Cerebellar cortex (tissue), 1 donor: ENCODE data around the gene NDRG3.
A peak's percentile ranks its signal among the peaks of the same experiment; 100 is the strongest.

Source experiments
- DNase-seq: peaks from one replicate; pipeline ENCODE4 v3.0.0-alpha.2; 2015; ENCODE audit warnings: low spot score

The NDRG3 gene

DNA sequence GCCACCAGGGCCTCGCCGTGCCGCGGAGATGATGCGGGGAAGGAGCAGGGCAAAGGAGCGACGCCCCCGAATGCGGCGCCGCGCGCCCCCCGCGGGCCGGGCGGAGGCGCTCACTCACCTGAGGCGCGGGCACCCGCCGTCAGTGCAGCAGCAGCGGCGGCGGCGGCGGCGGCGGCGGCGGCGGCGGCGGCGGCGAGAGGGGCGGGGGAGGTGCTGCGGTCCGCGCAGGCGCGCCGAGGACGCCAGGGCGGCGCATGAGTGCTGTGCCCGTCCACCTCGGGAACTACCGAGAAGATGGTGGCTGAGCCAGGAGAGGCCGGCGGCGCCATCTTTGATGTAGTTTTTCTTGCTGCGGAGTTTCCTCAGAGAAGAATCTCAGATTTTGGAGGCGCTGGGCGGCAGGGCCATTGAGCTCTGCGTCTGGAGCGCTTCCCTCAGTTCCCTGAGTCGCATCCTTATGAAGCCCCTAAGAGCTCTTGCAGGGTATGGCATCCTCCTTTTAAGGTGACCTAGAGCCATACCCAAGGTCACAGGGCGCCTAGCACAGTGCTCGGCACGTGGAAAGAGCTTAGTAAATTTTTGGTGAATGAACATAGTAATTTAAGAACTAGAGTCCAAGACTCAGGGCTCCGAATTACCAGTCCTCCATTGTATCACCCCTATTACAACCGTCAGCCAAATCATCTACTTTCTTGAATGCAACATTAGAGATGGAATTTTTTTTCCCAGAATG lies at the start of gene NDRG3:
Gene NDRG3 (minus strand): TSS at position 164 of the 733 bp plus-strand sequence. CDS start 24,355 bp downstream, outside the sequence.
- peak; percentile 96 for DNase-seq

DNA sequence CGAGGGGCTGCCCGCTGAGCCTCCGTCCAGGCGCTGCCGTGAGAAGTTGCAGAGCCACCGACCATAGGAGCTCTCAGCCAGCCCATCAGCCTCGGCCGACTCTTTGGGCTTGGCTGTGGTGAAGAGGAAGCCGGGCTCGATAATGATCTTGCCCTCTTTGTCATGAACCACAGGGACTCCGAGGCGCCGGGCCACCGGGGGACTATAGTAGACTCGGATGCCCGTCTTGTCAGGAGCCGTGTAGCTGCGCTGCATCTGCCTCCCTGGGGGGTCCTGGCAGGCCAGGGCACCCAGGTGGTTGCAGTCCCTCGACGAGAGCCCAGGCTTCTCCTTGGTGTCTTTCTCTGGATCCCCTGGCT lies 48.2 kb upstream of the NDRG3 start:
- no peak for DNase-seq

GRCh38 chr20:36793294-36794115 lies 47.6 kb upstream of the NDRG3 start:
- peak; percentile 29 for DNase-seq

DNA sequence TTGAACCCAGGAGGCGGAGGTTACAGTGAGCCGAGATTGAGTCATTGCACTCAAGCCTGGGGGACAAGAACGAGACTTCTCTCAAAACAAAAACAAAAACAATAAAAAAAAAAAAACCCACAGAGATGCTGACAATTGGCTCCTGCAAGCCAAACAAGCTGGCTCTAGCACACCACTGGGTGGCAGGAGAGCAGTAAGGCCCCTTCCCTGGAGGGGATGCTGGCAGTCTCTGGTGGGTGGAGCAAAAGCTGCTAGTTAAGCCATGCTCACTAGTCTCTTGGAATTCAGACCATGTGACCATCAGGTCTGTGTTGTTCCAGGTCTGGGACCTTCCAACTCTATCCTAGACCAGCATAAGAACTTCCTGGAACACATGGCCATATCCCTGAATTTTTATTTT lies 46.5 kb upstream of the NDRG3 start:
- peak; percentile 86 for DNase-seq

- no peak for DNase-seq
These were observed 46.0 kb upstream of the NDRG3 start for GRCh38 chr20:36791862-36792261.

GRCh38 chr20:36786663-36787062 lies 40.8 kb upstream of the NDRG3 start:
- no peak for DNase-seq

DNA sequence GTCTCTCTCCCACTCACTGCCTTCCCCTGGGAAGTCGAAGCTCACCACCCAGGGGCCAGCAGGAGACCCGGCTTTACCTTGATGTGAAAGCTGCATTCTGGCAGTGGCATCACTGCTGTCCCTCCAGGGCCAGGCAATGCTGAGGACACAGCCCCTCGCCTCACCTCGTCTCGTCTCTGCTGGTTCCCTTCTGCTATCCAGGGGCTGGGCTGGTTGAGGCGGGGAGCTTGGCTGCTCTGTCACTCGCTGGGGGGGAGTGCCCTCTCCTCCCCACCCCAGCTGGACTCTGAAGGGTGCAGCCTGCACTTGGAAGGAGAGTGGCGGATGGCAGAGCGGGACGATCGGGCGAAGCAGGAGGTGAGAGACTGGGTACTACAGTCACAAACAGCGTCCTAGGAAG lies 40.4 kb upstream of the NDRG3 start:
- no peak for DNase-seq

DNA sequence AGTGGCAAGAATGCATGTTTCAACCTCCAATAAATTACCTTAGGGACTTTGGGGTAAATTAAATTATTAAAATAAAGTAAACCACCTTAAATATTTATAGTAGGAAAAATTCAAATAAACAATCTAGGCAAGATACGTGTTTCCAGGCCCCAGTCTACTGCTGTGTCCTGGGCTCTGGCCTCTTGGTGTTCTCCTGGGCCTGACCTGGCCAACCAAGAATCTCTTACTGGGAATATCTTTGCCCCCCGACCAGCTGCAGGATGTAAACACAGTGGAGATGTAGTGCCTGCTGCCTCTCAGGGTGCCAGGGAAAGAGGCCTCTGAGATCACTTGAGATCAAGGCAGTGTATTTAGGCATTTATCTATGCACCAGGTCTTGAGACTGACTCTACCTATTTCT lies 39.4 kb upstream of the NDRG3 start:
- no peak for DNase-seq

DNA sequence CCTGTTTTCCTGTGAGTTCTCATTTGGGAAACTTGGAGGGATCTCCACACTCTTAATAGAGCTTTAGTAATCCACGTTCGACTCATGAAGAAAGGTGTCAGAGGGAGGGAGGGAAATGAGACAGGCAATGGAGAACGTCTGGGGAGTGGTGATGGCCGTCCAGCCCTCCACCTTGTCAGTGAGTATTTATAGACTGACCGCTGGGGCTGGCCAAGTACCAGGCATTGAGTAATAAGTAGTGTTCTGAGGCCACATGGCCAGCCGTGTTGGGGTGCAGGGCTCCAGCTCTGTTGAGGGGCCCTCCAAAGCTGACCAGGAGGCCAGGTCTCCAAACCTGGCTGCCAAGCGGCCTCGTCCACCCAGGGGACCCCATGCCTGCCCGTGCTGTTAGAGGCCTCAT lies 39.0 kb upstream of the NDRG3 start:
- DNase-seq: peak; percentile 65

GRCh38 chr20:36784116-36784515 lies 38.2 kb upstream of the NDRG3 start:
- DNase-seq: no peak

- DNase-seq: peak; percentile 70
These were observed 33.8 kb upstream of the NDRG3 start for GRCh38 chr20:36779656-36780025.

DNA sequence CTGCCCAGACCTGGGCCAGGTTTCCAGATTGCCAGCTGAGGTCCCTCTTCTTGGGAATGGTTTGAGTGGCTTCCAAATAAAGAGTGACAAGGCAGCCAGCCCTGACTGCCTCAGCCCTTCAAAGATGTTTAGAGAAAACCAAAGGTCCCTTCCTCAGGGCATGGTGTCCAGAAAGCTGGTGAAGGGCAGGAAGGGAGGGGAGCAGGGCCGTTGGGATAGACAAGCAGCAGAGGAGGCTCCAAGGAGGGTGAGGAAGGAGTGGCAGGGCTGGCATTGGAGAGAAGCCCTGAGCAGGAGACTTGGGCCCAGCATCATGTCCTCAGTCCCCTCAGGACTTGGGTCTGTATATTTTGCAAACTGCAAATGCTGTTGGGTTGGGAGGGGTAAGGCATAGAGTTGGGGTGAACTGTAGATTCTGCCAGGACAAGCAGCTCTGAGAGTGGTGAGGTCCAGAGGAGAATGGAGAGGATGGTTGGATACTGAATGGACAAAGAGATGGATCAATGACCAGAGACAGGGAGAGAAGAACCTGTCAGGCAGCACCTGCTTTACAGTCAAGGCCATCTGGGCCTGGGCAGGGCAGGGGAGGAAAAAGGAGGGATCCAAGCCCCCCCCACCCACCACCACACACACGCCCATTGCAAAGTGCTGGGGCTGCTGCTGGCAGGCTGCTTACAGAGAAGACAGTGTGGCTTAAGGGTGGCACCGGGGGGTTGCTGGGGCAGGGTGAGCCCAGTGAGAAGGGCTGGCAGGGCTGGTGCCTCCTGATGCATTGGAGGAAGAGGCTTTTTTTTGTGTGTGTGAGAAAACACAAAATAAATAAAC lies 33.2 kb upstream of the NDRG3 start:
- no peak for DNase-seq

DNA sequence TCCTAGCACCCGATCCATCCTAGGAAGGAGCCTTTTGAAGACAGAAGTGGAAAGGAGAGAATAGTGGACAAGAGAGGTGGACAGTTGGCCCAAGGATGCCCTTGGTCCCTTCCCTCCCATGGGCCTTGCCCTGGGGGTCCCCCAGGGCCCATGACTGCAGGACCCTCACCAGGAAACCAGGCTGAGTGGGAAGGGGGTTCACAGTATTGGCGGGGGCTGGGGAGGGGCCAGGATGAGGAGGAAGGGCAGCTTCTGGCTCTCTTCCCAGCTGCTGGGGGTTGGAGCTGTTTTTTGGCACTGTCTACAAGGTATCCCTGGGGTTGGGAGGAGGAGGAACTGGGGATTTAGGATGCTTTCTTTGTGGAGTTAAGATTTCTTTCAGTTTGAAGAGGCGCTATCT lies 31.7 kb upstream of the NDRG3 start:
- DNase-seq: no peak

DNA sequence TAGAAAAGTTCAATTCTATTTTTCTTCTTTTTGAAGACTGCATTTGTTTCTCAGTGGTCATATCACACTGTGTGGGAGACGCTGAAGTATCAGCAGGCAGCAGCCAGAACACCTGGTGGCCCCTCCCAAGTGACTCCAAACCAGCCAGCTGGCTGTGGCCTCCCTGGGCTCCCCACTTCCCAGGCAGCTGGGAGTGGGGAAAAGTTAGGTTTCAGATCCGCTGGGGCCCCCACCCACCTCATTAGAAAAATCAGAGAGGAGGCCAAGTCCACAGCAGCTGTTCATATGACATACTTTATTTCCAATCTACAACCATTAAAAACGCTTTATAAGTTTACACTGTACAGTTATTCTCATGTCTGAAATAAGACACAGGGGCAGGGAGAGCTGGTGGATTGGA lies 31.3 kb upstream of the NDRG3 start:
- no peak for DNase-seq

DNA sequence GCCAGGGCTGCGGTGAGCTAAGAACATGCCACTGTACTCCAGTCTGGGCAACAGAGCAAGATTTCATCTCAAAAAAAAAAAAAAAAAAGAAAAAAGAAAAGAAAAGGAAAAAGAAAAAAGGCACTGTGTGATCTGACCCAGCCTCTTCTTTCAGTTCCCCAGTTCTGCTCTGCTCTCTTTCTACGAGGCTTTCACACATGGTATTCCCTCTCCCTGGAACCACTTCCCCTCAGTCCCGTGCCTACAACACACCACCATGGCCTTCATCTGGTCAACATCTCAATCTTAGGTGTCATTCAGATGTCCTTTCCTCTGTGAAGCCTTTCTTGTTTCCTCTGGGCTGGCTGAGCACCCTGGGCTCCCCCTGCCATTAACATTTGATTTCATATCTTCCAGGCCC lies 29.9 kb upstream of the NDRG3 start:
- peak; percentile 12 for DNase-seq

- peak; percentile 60 for DNase-seq
These were observed 29.3 kb upstream of the NDRG3 start for GRCh38 chr20:36775196-36775595.

DNA sequence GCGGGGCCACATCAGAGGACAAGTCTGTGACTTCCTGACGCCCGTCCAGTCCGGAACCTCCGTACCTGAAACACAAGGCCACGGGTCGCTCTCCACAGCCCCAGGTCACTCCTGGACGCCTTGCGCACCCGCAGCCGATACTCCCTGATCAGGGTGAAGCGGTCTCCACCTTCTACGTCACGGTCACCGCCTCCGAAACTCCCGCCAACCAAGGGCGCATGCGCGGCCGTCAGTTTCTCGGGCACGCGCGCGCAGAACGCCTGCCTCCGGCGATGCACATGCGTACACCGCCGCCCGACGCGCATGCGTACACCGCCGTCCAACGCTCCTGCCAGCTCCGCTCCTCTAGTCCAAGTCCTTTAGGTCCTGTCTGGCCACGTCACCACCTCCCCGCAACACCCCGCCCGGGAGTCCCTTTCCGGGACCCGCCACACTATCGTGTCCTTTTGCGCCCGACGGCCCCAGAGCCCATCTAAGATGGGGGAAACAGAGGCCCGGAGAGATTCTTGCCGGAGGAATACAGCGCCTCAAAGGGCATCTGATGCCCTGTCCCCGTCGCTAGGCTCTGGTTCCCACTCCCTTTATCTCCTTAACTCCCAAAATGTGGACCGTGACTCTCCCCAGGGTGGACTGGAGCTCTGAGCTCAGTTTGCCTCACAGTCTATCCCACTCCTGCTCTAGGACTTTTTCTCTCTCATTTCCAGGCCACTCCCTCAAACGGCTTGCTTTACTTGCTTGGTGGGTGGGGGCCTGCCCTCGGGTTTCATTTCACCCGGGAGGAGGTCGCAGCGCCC lies 27.9 kb upstream of the NDRG3 start, which contains the start of gene DSN1:
Gene DSN1 (minus strand): TSS at position 167 of the 794 bp plus-strand sequence. CDS start 2,305 bp downstream, outside the sequence.
- peak; percentile 92 for DNase-seq

- DNase-seq: no peak
These were observed 27.3 kb upstream of the NDRG3 start for GRCh38 chr20:36773107-36773596.

- no peak for DNase-seq
These were observed 24.8 kb upstream of the NDRG3 start for GRCh38 chr20:36770680-36771079.

- no peak for DNase-seq
These were observed 23.0 kb upstream of the NDRG3 start for GRCh38 chr20:36768768-36769430.

GRCh38 chr20:36761125-36761524 lies 15.2 kb upstream of the NDRG3 start:
- DNase-seq: no peak
